Prostate gland (tissue), 2 donors: ENCODE results near the gene ACD. TPM values are rescaled to one million over a fixed set of nuclear protein-coding genes. Genes with fewer than 3 reads are reported as not detected.

ENCODE experiments used
- DNase-seq: peaks from one replicate; pipeline ENCODE4 v3.0.0-alpha.2; 2019; ENCODE audit warnings: low spot score
- H3K27ac ChIP-seq, 2 donors: fragments of 200-600 bp; sonication (generic); 2 replicates each; pipeline ENCODE4 v1.5.1; 2017 to 2019
- H3K27me3 ChIP-seq: fragments of 200-600 bp; sonication (generic); replicated peaks from 2 replicates; pipeline ENCODE4 v1.5.1; 2019; ENCODE audit not compliant: insufficient read depth
- H3K36me3 ChIP-seq, 2 donors: fragments of 200-600 bp; sonication (generic); 1 replicate in 1 of 2; 2 replicates in 1 of 2; pipeline versions ENCODE4 v1.5.1 to v1.8.1; 2017 to 2019
- H3K4me1 ChIP-seq: fragments of 200-600 bp; sonication (generic); replicated peaks from 2 replicates; pipeline ENCODE4 v1.5.1; 2019
- H3K4me3 ChIP-seq, 2 donors: fragments of 200-600 bp; sonication (generic); 2 replicates each; pipeline ENCODE4 v1.5.1; 2017 to 2019
- H3K9me3 ChIP-seq: fragments of 200-600 bp; sonication (generic); 2 replicates; pipeline ENCODE4 v1.5.1; 2017
- POLR2A ChIP-seq: fragments of 450-650 bp; IDR thresholded peaks from one replicate; pipeline ENCODE4 v1.6.1; 2016; ENCODE audit warnings: antibody characterized with exemption, mild to moderate bottlenecking
- POLR2AphosphoS5 ChIP-seq: sonication (generic); formaldehyde crosslinking; IDR thresholded peaks from one replicate; pipeline ENCODE4 v1.6.1; 2017; ENCODE audit warnings: antibody characterized with exemption
- WGBS: methylation state at CpG from one replicate; pipeline ENCODE4 v1.1.5; 2018; 5-methylcytosine and 5-hydroxymethylcytosine counted together
- intact Hi-C: fragments of 100-400 bp; cut with DNase I; formaldehyde crosslinking; loops from one replicate; pipeline ENCODE4 v1.14.2; 2022
- total RNA-seq, 2 donors: library from RNA; depleted of rRNA; stranded (reverse); fragments of >200 nt; gene quantifications; one replicate each; pipeline ENCODE4 v1.1.0, GENCODE V29; 2016
- TF ChIP-seq, protein P1 (sequence below), 4 experiments: fragments of 200-600 bp in 2 of 4; fragments of 450-650 bp in 2 of 4; sonication (generic) in 2 of 4; IDR thresholded peaks; 1 replicate in 3 of 4; 2 replicates in 1 of 4; pipeline ENCODE4 v1.5.1; 2016 to 2019; ENCODE audit warnings: antibody characterized with exemption in 4 of 4, mild to moderate bottlenecking in 2 of 4, moderate library complexity in 2 of 4

Gene ACD
- total RNA-seq, 2 donors from 2014 or later = 17.1 to 45.4 TPM

DNA sequence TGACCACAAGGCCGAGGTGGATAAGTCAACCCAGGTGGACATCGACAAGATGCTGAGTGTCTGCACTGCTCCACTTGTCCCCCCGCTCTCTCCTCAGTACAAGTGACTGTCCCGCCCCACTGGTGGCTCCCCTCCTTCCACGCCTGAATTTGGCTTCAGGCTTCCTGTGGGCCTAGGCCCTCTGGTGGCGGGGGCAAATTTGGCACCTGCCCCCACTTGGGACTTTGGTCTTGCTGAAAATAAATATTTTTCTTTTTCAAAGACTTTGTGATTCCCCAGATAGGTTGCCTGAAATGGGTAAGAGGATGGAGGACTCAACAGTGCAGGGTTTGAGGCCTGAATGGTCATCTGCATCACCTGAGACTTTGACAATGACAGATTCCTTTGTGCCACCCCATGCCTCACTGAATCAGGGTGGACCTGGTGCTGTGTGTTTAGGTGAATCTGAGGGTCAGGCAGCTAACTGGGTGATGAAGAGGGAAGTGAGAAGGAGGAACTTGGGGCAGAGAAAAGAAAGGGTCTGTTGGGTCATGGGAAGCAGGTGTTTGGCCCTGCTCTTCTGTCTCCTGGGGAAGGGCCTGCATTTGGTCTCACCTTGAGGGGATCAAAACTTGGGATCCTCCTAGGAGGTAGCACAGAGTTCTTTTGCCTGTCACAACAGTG is 8.6 kb upstream of the ACD start:
- Histone ChIP-seq H3K27ac (peak overlapping the region in 1 of 2 donors; percentile 79), H3K4me1 (peaks cover 13% of the 10 kb centered on the region), H3K36me3 (no peaks in the 10 kb centered on the region), H3K27me3 (no peaks in the 10 kb centered on the region), H3K9me3 (no peaks in the 10 kb centered on the region), H3K4me3 (no peak overlapping the region)
- no peak for DNase-seq
- intact Hi-C loops = loop anchor here (10.0 kb wide), 1 partner anchor 144 kb away; the partner anchor contains the start of gene RIPOR1
- TF ChIP-seq POLR2A (no peak), POLR2AphosphoS5 (no peak)
- TF ChIP-seq, protein P1, sequence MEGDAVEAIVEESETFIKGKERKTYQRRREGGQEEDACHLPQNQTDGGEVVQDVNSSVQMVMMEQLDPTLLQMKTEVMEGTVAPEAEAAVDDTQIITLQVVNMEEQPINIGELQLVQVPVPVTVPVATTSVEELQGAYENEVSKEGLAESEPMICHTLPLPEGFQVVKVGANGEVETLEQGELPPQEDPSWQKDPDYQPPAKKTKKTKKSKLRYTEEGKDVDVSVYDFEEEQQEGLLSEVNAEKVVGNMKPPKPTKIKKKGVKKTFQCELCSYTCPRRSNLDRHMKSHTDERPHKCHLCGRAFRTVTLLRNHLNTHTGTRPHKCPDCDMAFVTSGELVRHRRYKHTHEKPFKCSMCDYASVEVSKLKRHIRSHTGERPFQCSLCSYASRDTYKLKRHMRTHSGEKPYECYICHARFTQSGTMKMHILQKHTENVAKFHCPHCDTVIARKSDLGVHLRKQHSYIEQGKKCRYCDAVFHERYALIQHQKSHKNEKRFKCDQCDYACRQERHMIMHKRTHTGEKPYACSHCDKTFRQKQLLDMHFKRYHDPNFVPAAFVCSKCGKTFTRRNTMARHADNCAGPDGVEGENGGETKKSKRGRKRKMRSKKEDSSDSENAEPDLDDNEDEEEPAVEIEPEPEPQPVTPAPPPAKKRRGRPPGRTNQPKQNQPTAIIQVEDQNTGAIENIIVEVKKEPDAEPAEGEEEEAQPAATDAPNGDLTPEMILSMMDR (IDR thresholded peaks at IDR 0.05) = no peak
- 83% methylated on average over 6 of the region's 6 CpGs for WGBS

DNA sequence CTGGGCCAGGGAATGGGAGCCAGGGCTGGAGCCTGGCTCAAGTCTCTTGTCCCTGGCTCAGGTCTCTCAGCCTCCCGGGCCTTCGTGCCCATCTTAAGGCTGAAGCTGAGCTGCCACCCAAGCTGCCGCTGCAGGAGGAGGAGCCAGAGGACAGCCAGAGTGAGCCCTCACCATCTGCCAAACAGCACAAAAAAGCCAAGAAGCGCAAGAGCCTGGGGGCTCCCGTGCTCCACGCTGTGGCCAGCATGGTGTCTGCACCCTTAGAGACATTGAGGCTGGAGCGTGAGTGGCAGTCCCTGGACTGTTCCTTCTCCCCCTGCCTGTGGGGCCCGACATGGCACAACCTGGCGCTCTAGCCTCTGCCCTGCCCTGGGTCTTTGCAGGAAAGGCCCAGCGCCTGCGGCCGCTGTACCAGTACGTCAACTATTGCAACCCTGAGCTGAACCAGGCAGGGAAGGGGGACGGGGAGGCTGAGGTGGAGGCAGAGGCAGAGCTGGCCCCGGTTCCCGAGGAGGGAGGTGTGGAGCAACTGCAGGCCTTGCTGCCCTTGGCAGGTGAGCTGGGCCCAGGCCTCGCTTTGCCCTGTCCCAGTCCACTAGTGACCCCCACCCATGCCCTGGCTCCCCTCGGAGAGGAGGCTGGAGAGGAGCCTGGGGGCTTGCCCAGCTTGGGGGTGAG is 7.9 kb upstream of the ACD start:
- Histone ChIP-seq H3K36me3 (no peaks in the 10 kb centered on the region), H3K4me3 (peak overlapping the region; percentile 67 to 85), H3K4me1 (peaks cover 7% of the 10 kb centered on the region), H3K27me3 (no peaks in the 10 kb centered on the region), H3K27ac (peak overlapping the region; percentile 79 to 81), H3K9me3 (no peaks in the 10 kb centered on the region)
- TF ChIP-seq POLR2AphosphoS5 (peak; percentile 87), POLR2A (no peak)
- TF ChIP-seq, protein P1 (IDR thresholded peaks at IDR 0.05) = peak; percentile 52 to 97 (median 87)
- intact Hi-C loops = loop anchor here (1.0 to 10.0 kb wide), 2 partner anchors 105 to 143 kb away; partner anchors contain the start of gene RIPOR1
- peak; percentile 86 for DNase-seq
- 19% methylated on average over 16 of the region's 18 CpGs for WGBS

DNA sequence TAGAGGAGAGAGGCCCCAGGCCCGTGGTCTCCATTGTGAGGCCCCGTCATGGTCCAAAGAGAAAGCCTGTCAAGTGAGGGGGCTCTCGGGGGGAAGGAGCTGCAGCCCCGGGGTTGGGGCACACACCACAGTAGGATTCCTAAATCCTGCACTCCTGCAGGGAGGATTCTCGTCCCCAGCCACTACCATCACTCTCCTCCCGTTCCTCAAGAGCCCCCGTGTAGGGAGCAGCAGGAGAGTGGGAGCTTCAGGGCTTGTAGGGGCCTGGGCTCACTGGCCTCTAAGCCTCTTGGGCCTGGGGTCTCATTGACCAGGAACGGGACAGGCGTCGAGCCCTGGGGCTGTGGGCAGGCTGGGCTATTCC is 7.4 kb upstream of the ACD start:
- WGBS = 50% methylated on average over 10 of the region's 10 CpGs

DNA sequence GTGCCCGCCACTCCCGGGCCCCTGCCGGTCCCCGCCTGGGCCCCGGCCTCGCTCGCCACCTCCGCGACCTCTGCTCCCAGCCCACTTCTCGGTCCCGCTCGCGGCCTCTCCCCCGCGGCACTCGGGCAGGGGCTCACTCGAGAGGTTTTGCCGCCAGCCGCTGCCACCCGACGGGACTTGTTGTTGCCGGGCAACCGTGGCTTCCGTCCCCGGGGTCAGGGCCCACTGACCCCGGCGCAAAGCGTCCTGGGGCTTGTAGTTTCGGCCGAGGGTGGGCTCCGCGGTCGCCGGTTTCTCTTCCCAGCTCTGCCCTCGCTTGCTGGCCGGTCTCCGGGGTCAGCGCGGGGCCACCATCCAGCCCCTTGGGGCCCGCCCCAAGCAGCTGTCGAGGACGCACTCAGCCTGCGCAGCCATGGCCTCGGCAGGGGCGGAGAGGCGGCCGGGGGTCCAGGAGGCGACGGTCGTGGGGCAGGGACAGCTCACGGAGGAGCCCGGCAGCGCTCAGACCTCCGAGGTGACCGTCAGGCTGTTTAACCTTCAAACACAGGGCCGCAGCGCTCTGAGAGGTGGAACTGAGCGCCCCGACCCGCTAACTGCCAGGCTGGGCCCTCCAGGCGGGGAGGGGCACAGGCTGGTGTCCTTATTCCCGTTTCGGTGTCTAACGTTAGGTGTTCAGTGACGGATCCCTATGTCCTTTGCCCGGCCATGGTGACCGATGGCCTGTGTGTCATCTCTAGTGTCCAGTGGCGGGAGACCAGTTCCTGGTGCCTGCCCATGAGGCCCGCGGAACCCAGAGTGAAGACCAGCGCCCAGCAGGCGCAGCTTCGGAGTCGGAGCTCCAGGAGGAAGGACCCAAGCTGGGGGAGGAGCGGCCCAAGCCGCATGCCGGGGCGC is 6.7 kb upstream of the ACD start, which contains the start of the genes C16orf86 and ENKD1:
Gene C16orf86 (plus strand): TSS at position 256 of the 894 bp plus-strand sequence. CDS start 157 bp downstream, at position 413.
Gene ENKD1 (minus strand): TSS at position 192 of the 894 bp plus-strand sequence. CDS start 308 bp downstream, outside the sequence.
- Histone ChIP-seq H3K27ac (peak within 1 kb of the TSS; percentile 79 to 81), H3K36me3 (no peaks in the 10 kb centered on the region), H3K27me3 (no peaks in the 10 kb centered on the region), H3K4me1 (peaks cover 7% of the 10 kb centered on the region), H3K4me3 (peak within 1 kb of the TSS; percentile 67 to 85), H3K9me3 (no peaks in the 10 kb centered on the region)
- intact Hi-C loops = loop anchor here (1.0 to 10.0 kb wide), 2 partner anchors 104 to 142 kb away; partner anchors contain the start of gene RIPOR1
- DNase-seq = peak; percentile 75
- TF ChIP-seq POLR2A (peak; percentile 33), POLR2AphosphoS5 (peak; percentile 68)
- TF ChIP-seq, protein P1 (IDR thresholded peaks at IDR 0.05) = peak in 1 of 4 experiments; percentile 25
- WGBS = 10% methylated on average over 58 of the region's 78 CpGs

More for the DNA sequence above, 7.4 kb upstream of the ACD start:
- no peaks in the 10 kb centered on the region for H3K36me3 ChIP-seq
- no peak for DNase-seq
- H3K4me3 ChIP-seq = peak overlapping the region; percentile 67 to 85
- intact Hi-C loops = loop anchor here (1.0 to 10.0 kb wide), 2 partner anchors 104 to 143 kb away; partner anchors contain the start of gene RIPOR1
- no peaks in the 10 kb centered on the region for H3K9me3 ChIP-seq
- TF ChIP-seq POLR2AphosphoS5 (no peak), POLR2A (no peak)
- TF ChIP-seq, protein P1 (IDR thresholded peaks at IDR 0.05) = no peak
- peaks cover 7% of the 10 kb centered on the region for H3K4me1 ChIP-seq
- peak overlapping the region; percentile 79 to 81 for H3K27ac ChIP-seq
- H3K27me3 ChIP-seq = no peaks in the 10 kb centered on the region
